GM10266 (cell line): ENCODE measurements around the gene PCSK4.

Experiments
- DNase-seq: peaks from one replicate; pipeline ENCODE4 v3.0.0; 2012; ENCODE audit errors: extremely low spot score
- TF ChIP-seq, protein P1 (sequence below): IDR thresholded peaks from 2 replicates; pipeline ENCODE4 v1.5.1; 2012; ENCODE audit warnings: mild to moderate bottlenecking, low read depth; ENCODE audit not compliant: control insufficient read depth, insufficient read depth; ENCODE audit errors: missing control alignments

Gene PCSK4

GRCh38 chr19:1524972-1525325, 34.8 kb upstream of the PCSK4 start:
- TF ChIP-seq, protein P1, sequence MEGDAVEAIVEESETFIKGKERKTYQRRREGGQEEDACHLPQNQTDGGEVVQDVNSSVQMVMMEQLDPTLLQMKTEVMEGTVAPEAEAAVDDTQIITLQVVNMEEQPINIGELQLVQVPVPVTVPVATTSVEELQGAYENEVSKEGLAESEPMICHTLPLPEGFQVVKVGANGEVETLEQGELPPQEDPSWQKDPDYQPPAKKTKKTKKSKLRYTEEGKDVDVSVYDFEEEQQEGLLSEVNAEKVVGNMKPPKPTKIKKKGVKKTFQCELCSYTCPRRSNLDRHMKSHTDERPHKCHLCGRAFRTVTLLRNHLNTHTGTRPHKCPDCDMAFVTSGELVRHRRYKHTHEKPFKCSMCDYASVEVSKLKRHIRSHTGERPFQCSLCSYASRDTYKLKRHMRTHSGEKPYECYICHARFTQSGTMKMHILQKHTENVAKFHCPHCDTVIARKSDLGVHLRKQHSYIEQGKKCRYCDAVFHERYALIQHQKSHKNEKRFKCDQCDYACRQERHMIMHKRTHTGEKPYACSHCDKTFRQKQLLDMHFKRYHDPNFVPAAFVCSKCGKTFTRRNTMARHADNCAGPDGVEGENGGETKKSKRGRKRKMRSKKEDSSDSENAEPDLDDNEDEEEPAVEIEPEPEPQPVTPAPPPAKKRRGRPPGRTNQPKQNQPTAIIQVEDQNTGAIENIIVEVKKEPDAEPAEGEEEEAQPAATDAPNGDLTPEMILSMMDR = no peak

GRCh38 chr19:1524287-1524971, 34.3 kb upstream of the PCSK4 start:
- DNase-seq = no peak
- TF ChIP-seq, protein P1 = no peak

More at GRCh38 chr19:1524972-1525325, 34.8 kb upstream of the PCSK4 start:
- no peak for DNase-seq

GRCh38 chr19:1523412-1524286, 33.5 kb upstream of the PCSK4 start, which contains the start of gene PLK5:
Gene PLK5, plus strand, starts transcription at chr19:1524077. Its CDS starts 2,920 bp downstream, at chr19:1526997.
- no peak for DNase-seq
- TF ChIP-seq, protein P1 = no peak

DNA sequence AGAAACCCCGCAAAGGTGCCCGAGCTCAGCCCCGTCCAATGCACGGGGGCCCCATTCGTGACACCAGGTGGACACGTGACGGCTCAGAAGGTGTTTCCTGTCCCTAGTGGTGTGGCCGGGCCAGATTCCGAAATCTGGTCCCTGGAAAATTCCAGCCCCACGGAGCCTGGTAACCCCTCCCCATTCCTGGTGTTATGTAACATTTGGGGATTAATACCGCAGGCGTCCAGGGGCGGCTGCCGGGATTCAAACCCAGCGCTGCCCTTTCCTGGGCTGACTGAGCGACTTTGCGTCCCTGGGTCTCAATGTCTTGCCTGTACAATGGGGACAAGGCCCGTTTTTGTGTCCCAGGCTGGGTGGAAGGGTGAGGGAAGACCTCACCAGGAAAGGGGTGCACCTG, 32.7 kb upstream of the PCSK4 start:
- TF ChIP-seq, protein P1 = no peak
- DNase-seq = no peak

GRCh38 chr19:1522061-1522460, 31.9 kb upstream of the PCSK4 start:
- no peak for DNase-seq
- TF ChIP-seq, protein P1 = no peak

DNA sequence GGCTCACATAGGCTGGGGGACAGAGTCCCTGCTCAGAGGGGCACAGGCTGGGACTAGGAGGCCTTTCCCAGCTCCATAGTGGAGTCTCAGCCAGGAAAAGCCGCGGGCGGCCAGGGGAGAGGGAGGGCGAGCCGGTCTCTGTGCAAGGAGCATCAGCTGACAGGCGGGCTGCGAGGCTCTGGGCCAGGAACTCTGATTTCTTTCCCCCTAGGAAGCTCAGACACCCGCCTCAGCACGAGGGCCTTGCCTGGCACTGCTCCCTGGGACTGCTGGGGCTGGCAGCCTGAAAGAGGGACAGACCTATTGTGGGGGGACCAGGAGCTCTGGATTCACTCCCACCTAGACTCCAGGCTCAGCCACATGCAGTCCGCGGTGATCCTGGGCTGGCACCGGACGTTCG, 31.5 kb upstream of the PCSK4 start:
- TF ChIP-seq, protein P1 = no peak
- no peak for DNase-seq
